DMS114 treated with DMSO at 0.1 percent for 48 hours (cell line): ENCODE data around the gene CLEC5A.
"Not testable (repeated sequence)": the region's sequence is repeated elsewhere in the genome, so short reads cannot be mapped to it uniquely, and the experiment has no call there.

Experiments
- DNase-seq: peaks from one replicate; lab custom pipeline; 2025; ENCODE audit not compliant: unreplicated experiment; lab: John Stamatoyannopoulos, UW

Gene CLEC5A

DNA sequence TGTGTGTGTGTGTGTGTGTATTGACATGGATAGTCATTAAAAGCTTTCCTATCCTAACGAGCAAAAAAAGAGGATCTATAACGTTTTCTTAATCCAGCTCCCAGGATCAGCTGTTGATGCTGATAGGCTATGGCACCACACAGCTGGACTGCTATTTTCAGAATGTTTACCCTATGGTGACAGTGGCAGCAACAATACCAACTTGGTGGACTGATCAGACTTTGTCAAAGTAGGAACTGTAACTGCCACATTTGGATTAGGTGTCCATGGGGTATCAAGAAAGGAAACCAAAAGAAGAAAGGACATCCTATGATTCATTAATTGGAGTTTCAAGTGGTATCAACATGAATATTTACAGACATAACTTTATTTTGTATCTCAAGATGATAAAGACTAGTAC is 2.7 kb upstream of the CLEC5A start:
- no peak for DNase-seq

GRCh38 chr7:141949021-141949420 is 2.2 kb upstream of the CLEC5A start:
- no peak for DNase-seq

GRCh38 chr7:141945356-141945755 is 1.4 kb downstream of the CLEC5A start:
- no peak for DNase-seq

DNA sequence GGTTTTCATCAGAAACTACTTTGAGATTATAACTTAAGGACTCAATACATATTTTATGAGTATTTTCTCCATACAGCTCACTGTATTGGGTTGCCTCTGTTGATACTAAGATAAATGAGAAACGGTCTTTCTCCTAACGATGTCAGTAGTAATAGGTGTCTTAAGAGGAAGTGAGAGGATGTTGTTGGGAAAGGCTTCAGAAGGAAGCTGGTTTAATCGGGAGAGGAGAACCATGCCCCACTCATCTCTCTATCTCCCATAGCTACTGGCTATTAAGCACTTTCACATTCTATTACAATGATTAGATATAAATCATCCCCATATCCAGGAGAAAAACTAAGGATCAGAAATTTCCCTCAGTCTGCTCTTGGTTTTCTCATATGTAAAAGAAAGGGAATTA is 2.0 kb downstream of the CLEC5A start:
- no peak for DNase-seq

GRCh38 chr7:141943846-141944245 is 2.9 kb downstream of the CLEC5A start:
- no peak for DNase-seq

GRCh38 chr7:141941075-141941474 is 5.7 kb downstream of the CLEC5A start:
- DNase-seq = no peak

DNA sequence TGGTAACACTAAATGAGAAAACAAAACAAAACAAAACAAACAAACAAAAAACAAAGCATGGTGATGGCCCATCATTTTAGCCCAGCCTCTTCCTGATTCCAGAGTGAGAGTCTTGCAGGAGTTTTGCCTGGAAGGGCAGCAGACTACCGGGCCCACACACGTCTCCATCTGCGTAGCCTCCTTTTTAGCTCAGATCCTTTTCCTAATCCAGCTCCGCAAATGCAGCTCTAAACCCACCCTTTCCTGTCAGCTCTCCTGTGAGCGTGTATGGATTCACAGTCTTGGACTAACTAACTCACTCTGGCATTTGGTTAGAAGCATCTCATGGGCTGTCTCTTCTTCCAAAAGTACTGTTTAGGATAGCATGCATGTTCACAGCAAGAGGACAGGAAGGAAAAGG is 16.6 kb downstream of the CLEC5A start:
- no peak for DNase-seq

DNA sequence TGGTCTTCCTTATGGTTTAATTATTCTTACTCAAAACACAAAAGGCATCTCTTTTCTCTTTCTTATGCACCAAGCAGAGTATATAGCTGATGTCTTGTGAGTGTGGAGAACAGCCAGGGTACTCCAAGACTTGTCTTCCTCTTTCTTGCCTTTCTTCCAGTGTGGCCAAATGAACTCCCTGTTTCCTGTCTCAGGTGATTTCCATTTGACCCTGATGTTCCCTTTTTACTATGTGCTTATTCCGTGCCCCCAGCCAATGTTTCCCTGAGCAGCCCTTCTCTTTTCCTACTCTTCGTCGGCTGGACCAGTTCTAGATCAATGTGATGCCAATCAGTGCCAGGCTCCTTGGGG is 18.0 kb downstream of the CLEC5A start:
- DNase-seq = no peak

DNA sequence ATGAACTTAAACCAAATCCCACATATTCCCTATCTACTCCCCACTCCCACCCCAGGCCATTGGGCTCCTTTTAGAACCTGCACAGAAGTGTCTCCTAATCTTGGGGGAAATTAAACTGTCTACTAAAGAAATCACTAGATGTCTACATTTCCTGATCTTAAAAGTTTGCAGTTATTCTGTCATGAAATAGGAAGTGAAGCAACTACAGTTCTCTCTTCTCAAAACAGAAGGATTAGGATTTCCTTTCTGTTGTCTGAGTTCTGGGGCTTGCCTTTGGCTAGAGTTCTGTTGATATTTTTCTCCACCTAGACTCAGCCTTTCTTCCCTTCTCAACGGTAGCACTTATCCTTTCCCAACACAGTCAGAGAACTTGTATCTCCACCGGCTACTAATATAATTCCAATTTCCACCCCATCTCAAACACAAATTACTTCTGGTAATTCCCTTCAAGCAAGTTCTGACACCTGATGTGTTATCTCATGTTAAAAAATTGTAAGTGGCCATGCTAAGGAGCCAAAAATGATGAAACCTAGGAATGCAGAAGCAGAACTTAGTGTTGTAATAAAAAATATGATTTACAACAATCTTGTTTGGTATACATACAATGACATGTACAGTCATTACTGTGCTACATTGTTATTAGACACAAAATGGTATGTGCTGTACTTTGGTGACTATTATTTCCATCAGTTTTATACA is 18.5 kb downstream of the CLEC5A start:
- no peak for DNase-seq

GRCh38 chr7:141920281-141920680 is 26.5 kb downstream of the CLEC5A start:
- no peak for DNase-seq

- DNase-seq = no peak
Observed at GRCh38 chr7:141916099-141916498, 30.7 kb downstream of the CLEC5A start, which contains the start of gene OR9A4. Gene OR9A4 (plus strand): TSS chr7:141916399. CDS start chr7:141918876, 2,477 bp downstream.

DNA sequence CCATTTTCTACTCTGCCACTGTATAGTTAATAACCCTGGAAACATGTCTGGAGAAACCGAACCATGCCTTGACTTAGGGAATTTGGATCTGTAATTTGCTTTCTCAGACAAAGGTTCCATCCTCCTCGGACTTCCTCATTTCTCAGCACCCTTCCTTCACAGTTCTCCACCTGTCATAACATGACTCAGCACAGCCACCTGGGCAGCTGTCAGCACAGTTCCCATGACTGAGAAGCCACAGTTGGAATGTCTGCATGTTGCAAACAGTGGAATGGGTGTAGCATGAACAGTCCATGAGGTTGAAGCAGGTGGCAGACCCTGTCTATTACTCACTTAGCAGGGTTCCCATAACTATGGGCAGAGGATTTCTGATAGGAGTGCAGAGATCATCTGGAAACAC is 31.2 kb downstream of the CLEC5A start:
- no peak for DNase-seq

DNA sequence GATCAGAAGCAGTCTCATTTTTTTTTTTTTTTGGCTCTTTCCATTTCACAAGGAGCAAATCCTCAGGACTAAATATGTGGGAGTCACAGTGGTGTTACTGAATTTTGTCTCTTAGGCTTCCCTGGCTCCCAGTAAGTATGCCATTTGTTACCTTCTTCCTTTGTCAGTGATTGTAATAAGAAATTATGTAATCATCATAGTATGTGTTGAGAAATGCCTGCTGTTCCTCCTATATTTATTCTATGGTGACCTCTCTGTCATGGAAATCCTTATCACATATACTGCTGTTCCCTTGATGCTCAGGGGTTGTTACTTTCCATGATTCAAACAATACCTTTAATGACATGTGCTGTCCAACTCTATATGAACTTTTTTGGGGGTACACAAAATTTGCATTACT is 35.4 kb downstream of the CLEC5A start:
- DNase-seq = no peak

- no peak for DNase-seq
Observed at GRCh38 chr7:141906285-141906684, 40.5 kb downstream of the CLEC5A start.

- not testable (repeated sequence) for DNase-seq
Observed at GRCh38 chr7:141899366-141899765, 47.4 kb downstream of the CLEC5A start.

- no peak for DNase-seq
Observed at GRCh38 chr7:141891336-141891735, 55.4 kb downstream of the CLEC5A start.

GRCh38 chr7:141889321-141889720 is 57.5 kb downstream of the CLEC5A start:
- no peak for DNase-seq

GRCh38 chr7:141884539-141885225 is 62.1 kb downstream of the CLEC5A start:
- DNase-seq = no peak

DNA sequence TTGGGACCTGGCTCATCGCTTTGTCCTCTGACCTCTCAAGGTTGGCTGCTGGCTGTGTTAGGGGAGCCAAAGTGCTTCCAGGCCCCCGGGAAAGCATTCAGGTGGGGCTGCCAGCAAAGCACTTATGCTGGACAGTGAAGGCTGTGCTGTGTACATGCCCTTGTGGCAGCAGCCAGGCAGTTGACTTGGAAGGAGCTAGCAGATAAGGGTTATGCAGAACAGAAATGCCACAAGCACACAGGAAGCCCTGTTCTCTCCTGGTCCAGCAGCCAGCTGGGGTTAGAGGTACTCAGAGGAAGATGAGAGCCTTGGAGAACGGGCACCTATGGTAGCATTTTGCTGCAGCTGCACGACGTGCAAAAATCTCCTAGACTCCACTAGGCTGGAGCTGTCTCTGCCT is 65.8 kb downstream of the CLEC5A start:
- no peak for DNase-seq

DNA sequence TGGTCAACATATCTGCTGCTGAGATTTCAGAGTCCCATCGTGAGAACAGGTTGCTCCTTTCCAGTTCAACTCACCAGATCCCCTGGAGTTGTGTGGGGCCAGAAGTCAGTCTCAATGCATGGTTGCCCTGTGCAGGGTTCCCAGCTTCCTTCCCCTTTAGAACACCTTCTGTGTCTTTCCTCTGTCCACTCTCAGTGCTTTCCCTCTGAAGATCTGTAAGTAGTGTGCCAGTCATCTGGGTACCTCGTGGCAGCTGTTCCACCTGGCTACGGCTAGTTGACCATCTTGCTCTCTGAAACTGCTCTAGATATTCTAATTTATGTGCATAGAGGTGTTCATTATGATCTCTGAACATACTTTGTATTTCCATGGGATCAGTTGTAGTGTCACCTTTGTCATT is 69.4 kb downstream of the CLEC5A start:
- no peak for DNase-seq
